OCI-LY3 (cell line): ENCODE measurements around the gene COX15.

Experiments
- CTCF ChIP-seq: fragments of 200-600, 300-600 bp; sonication (generic); IDR thresholded peaks from 2 replicates; pipeline ENCODE4 v1.5.1; 2014; ENCODE audit warnings: antibody characterized with exemption, low read length, low read depth
- EZH2phosphoT487 ChIP-seq: fragments of 200-600 bp; shearing (Covaris generic); IDR thresholded peaks from 2 replicates; pipeline ENCODE4 v1.6.1; 2018; ENCODE audit warnings: antibody characterized with exemption, mixed run types, low read depth

DNA sequence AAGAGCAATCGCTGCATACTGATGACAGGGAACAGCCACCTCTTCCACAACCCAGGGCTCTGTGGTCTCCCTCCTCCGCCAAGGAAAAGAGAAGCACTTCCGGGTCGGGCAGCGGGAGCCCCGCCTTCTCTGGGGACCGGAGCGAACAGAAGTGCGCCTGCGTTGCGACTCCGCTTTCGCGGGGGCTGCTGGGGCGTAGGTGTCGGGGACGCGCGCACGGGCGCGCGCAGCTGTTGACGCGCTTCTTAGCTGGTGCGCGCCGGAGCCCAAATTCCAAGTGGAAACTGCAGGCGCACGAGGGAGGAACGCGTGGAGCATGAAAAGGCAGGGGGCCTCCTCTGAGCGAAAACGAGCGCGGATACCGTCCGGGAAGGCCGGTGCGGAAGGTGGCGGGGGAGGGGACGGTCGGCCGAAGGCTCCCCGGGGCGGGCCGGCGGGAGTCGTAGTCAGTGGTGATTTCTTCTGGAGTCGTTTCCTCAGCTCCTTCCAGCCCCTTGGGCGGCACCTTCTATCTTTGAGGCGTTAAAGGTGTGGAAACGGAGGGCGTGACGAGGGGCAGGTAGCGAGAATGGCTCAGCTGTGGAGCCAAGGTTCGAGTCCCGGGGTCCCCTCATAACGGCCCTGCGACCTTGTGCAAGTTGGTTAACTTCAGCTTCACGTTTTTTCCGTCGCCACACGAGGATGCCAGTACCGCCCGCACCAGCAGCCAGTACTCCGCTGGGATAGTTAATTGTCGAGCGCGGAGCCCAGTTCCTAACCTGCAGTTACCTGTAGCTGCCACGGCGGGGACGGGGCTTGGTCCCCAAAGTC lies at the start of gene COX15, which contains the start of gene CUTC:
- peak; percentile 22 for TF ChIP-seq CTCF
- no peak for TF ChIP-seq EZH2phosphoT487
